Measurements from ENCODE around the gene ROPN1L. TPM values are rescaled to one million over a fixed set of nuclear protein-coding genes. Genes with fewer than 3 reads are reported as not detected.

The ROPN1L gene
- total and polyA plus RNA-seq, 10 of the 15 experiments (the other 5 are each of a cell fraction or from before 2014, with no cell fraction given), result 0.07 to 0.38 (median 0.22) TPM; not detected in 6

DNA sequence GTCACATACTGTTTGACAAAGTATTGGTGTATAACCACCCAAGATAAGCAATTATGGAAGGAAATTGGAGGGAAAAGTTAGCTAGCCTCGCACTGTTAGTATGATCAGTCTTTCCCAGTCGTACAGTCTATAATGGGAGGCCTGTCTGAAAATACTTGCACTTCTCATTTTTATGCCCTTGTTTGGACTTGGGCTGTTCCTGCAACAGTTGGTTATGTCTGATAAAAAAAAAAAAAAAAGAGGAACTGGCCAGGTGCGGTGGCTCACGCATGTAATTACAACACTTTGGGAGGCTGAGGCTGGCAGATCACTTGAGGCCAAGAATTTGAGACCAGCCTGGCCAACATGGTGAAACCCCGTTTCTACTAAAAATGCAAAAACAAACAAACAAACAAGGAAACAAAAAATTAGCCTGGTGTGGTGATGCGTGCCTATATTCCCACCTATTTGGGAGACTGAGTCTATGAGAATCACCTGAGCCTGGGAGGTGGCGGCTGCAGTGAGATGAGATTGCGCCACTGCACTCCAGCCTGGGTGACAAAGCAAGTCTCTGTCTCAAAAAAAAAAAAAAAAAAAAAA lies 63.9 kb downstream of the ROPN1L start:
- POLR2A ChIA-PET, result no interaction called here
- in situ Hi-C loops (cut with MboI), result no loop called here
- Histone ChIP-seq H3K4me3 (no peak overlapping the region), H3K27ac (ENCODE audit: control insufficient read depth, insufficient read depth) (peak overlapping the region; percentile 59; the same call in 1 of the 2 replicates), H2AFZ (ENCODE audit: control insufficient read depth, low read depth, low read length) (no peak overlapping the region; the same call in 1 of the 2 replicates), H3K36me3 (ENCODE audit: control insufficient read depth in 2 of 2, insufficient read depth in 2 of 2, low read length in 1 of 2) (no peaks in the 10 kb centered on the region), H3K9ac (ENCODE audit: control insufficient read depth, insufficient read depth, low read length) (no peak overlapping the region), H3K27me3 (replicated peaks in 1 of 2; ENCODE audit: control insufficient read depth in 2 of 2, insufficient read depth in 2 of 2, low read length in 1 of 2) (no peaks in the 10 kb centered on the region), H3K4me1 (ENCODE audit: control insufficient read depth, insufficient read depth, low read length) (peaks cover 5% of the 10 kb centered on the region), H4K20me1 (ENCODE audit: control insufficient read depth, insufficient read depth) (no peaks in the 10 kb centered on the region), H3K9me3 (replicated peaks; ENCODE audit: control insufficient read depth, insufficient read depth, low read length) (no peaks in the 10 kb centered on the region), H3K4me2 (ENCODE audit: control insufficient read depth, insufficient read depth) (no peak overlapping the region; the same call in 1 of the 2 replicates), H3K79me2 (ENCODE audit: control insufficient read depth, insufficient read depth, low read length) (no peaks in the 10 kb centered on the region)
- FAIRE-seq, result peak; percentile 85
- ATAC-seq, result peak; percentile 92
- no TSS peak for BruUV-seq (replicated peaks)
- no peak for DNase-seq (ENCODE audit: low read depth, low spot score)
- intact Hi-C loops (cut with micrococcal nuclease; ENCODE audit: unreplicated experiment), result no loop called here
- WGBS (ENCODE audit: insufficient coverage, insufficient replicate concordance, low lambda C conversion rate, missing lambda C conversion rate), result 54% methylated on average over 8 of the region's 8 CpGs
- SMC1A ChIA-PET (ENCODE audit: uncharacterized antibody, unreplicated experiment), result interaction anchor here (1.0 to 2.1 kb wide), 4 partner anchors 16 to 52 kb away, joined by 3 to 5 read pairs (median 4); no protein-coding TSS in a partner anchor
- RAD21 ChIA-PET (ENCODE audit: unreplicated experiment), result no interaction called here
- CTCF ChIA-PET, result interaction anchor here (0.7 kb wide), 1 partner anchor 1154 kb away, joined by 3 read pairs; no protein-coding TSS in a partner anchor
- TF ChIP-seq ATF7 (IDR thresholded peaks at IDR 0.05; ENCODE audit: low read depth), result peak; percentile 53; the same call in 1 of the 2 replicates
- TF ChIP-seq EP300 (IDR thresholded peaks at IDR 0.05; ENCODE audit: borderline replicate concordance in 1 of 2, control insufficient read depth in 1 of 2, low read depth in 2 of 2, low read length in 2 of 2), result 0 out of 4 replicates have a peak, but pooled peaks have one; percentile 21 to 41
- no peak for TF ChIP-seq ASH2L (IDR thresholded peaks at IDR 0.05; ENCODE audit: borderline replicate concordance, low read depth)
- no peak for TF ChIP-seq HDAC2 (IDR thresholded peaks at IDR 0.05)
- TF ChIP-seq TCF12 (IDR thresholded peaks at IDR 0.05; ENCODE audit: low read depth, low read length), result peak; percentile 64; the same call in 1 of the 2 replicates
- TF ChIP-seq HDAC6 (IDR thresholded peaks at IDR 0.05; ENCODE audit: unreplicated experiment), result no peak
- TF ChIP-seq IKZF2 (IDR thresholded peaks at IDR 0.05), result peak; percentile 28 to 35; a peak in 2 of 4 replicates
- no peak for TF ChIP-seq NR2C1 (IDR thresholded peaks at IDR 0.05)
- peak; percentile 30; the same call in 1 of the 2 replicates for TF ChIP-seq IKZF1 (conservative IDR thresholded peaks at IDR 0.05)
- peak; percentile 93 for TF ChIP-seq ZNF384 (IDR thresholded peaks at IDR 0.05; ENCODE audit: borderline replicate concordance, low read depth, low read length)
- TF ChIP-seq FOXK2 (IDR thresholded peaks at IDR 0.05), result no peak
- TF ChIP-seq, protein P1, sequence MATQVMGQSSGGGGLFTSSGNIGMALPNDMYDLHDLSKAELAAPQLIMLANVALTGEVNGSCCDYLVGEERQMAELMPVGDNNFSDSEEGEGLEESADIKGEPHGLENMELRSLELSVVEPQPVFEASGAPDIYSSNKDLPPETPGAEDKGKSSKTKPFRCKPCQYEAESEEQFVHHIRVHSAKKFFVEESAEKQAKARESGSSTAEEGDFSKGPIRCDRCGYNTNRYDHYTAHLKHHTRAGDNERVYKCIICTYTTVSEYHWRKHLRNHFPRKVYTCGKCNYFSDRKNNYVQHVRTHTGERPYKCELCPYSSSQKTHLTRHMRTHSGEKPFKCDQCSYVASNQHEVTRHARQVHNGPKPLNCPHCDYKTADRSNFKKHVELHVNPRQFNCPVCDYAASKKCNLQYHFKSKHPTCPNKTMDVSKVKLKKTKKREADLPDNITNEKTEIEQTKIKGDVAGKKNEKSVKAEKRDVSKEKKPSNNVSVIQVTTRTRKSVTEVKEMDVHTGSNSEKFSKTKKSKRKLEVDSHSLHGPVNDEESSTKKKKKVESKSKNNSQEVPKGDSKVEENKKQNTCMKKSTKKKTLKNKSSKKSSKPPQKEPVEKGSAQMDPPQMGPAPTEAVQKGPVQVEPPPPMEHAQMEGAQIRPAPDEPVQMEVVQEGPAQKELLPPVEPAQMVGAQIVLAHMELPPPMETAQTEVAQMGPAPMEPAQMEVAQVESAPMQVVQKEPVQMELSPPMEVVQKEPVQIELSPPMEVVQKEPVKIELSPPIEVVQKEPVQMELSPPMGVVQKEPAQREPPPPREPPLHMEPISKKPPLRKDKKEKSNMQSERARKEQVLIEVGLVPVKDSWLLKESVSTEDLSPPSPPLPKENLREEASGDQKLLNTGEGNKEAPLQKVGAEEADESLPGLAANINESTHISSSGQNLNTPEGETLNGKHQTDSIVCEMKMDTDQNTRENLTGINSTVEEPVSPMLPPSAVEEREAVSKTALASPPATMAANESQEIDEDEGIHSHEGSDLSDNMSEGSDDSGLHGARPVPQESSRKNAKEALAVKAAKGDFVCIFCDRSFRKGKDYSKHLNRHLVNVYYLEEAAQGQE (IDR thresholded peaks at IDR 0.05; ENCODE audit: low read depth, low read length), result no peak
- peak; percentile 62; the same call in 1 of the 2 replicates for TF ChIP-seq NBN (IDR thresholded peaks at IDR 0.05)
- TF ChIP-seq, protein P2, sequence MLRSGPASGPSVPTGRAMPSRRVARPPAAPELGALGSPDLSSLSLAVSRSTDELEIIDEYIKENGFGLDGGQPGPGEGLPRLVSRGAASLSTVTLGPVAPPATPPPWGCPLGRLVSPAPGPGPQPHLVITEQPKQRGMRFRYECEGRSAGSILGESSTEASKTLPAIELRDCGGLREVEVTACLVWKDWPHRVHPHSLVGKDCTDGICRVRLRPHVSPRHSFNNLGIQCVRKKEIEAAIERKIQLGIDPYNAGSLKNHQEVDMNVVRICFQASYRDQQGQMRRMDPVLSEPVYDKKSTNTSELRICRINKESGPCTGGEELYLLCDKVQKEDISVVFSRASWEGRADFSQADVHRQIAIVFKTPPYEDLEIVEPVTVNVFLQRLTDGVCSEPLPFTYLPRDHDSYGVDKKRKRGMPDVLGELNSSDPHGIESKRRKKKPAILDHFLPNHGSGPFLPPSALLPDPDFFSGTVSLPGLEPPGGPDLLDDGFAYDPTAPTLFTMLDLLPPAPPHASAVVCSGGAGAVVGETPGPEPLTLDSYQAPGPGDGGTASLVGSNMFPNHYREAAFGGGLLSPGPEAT (IDR thresholded peaks at IDR 0.05; ENCODE audit: low read depth), result peak; percentile 33; the same call in 1 of the 2 replicates
- TF ChIP-seq POU2F2 (IDR thresholded peaks at IDR 0.05; ENCODE audit: borderline replicate concordance, low read depth, low read length), result 0 out of 3 replicates have a peak, but pooled peaks have one; percentile 31
- no peak for TF ChIP-seq TARDBP (IDR thresholded peaks at IDR 0.05; ENCODE audit: borderline replicate concordance)
- TF ChIP-seq MTA2 (IDR thresholded peaks at IDR 0.05; ENCODE audit: low read depth), result peak; percentile 50; the same call in 1 of the 2 replicates
- no peak for TF ChIP-seq TBL1XR1 (IDR thresholded peaks at IDR 0.05; ENCODE audit: low read depth, low read length)
- peak; percentile 43 to 91; a peak in 3 of 4 replicates for TF ChIP-seq SRF (IDR thresholded peaks at IDR 0.05; ENCODE audit: low read depth in 2 of 2, low read length in 2 of 2)
- 0 out of 2 replicates have a peak, but pooled peaks have one; percentile 27 for TF ChIP-seq BCL11A (IDR thresholded peaks at IDR 0.05; ENCODE audit: low read depth, low read length)

Data from GM12878 (cell line).